ENCODE data around the gene PRSS57. TPM values are rescaled to one million over a fixed set of nuclear protein-coding genes. Genes with fewer than 3 reads are reported as not detected.

The PRSS57 gene
- total and polyA plus RNA-seq, 2 of the 13 experiments (the other 11 are each of a cell fraction or from before 2014, with no cell fraction given): 0.12 TPM; not detected in 1

DNA sequence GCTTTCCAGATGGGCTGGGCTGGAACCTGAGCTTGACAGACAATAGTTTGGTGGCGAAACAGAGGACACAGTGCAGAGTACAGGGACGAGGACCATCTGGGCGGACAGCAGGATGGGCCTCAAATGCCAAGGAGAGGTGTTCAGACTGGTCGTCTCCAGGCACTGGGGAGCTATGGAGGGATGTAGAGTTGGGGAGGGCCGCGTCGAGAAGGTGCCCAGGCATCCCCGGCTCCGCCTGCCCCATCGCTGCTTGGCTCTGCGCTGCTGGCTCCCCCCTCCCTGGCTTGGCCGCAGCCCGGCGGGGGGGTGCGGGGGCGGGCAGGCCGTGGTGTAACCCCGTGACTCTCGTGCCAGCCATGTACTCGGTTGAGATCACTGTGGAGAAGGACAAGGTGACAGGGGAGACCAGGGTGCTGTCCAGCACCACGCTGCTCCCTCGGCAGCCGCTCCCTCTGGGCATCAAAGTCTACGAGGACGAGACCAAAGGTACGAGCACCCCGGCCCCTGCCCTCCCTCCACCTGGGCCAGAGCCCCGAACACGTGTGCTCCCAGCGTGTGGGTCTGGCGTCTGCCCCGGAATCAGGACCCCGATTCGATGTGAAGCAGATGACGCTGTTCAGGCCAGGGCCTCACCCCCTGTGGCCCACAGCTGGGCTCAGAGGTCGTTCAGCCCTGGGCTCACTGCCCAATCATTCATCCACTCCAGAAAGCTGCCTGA, 44.9 kb upstream of the PRSS57 start (continued):
- TF ChIP-seq, protein P1, sequence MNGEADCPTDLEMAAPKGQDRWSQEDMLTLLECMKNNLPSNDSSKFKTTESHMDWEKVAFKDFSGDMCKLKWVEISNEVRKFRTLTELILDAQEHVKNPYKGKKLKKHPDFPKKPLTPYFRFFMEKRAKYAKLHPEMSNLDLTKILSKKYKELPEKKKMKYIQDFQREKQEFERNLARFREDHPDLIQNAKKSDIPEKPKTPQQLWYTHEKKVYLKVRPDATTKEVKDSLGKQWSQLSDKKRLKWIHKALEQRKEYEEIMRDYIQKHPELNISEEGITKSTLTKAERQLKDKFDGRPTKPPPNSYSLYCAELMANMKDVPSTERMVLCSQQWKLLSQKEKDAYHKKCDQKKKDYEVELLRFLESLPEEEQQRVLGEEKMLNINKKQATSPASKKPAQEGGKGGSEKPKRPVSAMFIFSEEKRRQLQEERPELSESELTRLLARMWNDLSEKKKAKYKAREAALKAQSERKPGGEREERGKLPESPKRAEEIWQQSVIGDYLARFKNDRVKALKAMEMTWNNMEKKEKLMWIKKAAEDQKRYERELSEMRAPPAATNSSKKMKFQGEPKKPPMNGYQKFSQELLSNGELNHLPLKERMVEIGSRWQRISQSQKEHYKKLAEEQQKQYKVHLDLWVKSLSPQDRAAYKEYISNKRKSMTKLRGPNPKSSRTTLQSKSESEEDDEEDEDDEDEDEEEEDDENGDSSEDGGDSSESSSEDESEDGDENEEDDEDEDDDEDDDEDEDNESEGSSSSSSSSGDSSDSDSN (CRISPR knock-in tag; IDR thresholded peaks at IDR 0.05): peak; percentile 85
- TF ChIP-seq, protein P2, sequence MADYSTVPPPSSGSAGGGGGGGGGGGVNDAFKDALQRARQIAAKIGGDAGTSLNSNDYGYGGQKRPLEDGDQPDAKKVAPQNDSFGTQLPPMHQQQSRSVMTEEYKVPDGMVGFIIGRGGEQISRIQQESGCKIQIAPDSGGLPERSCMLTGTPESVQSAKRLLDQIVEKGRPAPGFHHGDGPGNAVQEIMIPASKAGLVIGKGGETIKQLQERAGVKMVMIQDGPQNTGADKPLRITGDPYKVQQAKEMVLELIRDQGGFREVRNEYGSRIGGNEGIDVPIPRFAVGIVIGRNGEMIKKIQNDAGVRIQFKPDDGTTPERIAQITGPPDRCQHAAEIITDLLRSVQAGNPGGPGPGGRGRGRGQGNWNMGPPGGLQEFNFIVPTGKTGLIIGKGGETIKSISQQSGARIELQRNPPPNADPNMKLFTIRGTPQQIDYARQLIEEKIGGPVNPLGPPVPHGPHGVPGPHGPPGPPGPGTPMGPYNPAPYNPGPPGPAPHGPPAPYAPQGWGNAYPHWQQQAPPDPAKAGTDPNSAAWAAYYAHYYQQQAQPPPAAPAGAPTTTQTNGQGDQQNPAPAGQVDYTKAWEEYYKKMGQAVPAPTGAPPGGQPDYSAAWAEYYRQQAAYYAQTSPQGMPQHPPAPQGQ (CRISPR knock-in tag; IDR thresholded peaks at IDR 0.05; ENCODE audit: borderline replicate concordance): 0 out of 2 replicates have a peak, but pooled peaks have one; percentile 70
- TF ChIP-seq, protein P3, sequence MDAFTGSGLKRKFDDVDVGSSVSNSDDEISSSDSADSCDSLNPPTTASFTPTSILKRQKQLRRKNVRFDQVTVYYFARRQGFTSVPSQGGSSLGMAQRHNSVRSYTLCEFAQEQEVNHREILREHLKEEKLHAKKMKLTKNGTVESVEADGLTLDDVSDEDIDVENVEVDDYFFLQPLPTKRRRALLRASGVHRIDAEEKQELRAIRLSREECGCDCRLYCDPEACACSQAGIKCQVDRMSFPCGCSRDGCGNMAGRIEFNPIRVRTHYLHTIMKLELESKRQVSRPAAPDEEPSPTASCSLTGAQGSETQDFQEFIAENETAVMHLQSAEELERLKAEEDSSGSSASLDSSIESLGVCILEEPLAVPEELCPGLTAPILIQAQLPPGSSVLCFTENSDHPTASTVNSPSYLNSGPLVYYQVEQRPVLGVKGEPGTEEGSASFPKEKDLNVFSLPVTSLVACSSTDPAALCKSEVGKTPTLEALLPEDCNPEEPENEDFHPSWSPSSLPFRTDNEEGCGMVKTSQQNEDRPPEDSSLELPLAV (CRISPR knock-in tag; conservative IDR thresholded peaks at IDR 0.05; ENCODE audit: low read depth): no peak
- TF ChIP-seq, protein P4, sequence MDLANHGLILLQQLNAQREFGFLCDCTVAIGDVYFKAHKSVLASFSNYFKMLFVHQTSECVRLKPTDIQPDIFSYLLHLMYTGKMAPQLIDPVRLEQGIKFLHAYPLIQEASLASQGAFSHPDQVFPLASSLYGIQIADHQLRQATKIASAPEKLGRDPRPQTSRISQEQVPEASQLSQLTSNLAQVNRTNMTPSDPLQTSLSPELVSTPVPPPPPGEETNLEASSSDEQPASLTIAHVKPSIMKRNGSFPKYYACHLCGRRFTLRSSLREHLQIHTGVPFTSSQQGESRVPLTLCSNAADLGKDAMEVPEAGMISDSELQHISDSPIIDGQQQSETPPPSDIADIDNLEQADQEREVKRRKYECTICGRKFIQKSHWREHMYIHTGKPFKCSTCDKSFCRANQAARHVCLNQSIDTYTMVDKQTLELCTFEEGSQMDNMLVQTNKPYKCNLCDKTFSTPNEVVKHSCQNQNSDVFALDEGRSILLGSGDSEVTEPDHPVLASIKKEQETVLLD (CRISPR knock-in tag; IDR thresholded peaks at IDR 0.05; ENCODE audit: low read depth): no peak
- no peak for TF ChIP-seq SP140L (CRISPR knock-in tag; IDR thresholded peaks at IDR 0.05; ENCODE audit: borderline replicate concordance)
- no peak for TF ChIP-seq SIN3B (IDR thresholded peaks at IDR 0.05; ENCODE audit: low read length)
- TF ChIP-seq, protein P5, sequence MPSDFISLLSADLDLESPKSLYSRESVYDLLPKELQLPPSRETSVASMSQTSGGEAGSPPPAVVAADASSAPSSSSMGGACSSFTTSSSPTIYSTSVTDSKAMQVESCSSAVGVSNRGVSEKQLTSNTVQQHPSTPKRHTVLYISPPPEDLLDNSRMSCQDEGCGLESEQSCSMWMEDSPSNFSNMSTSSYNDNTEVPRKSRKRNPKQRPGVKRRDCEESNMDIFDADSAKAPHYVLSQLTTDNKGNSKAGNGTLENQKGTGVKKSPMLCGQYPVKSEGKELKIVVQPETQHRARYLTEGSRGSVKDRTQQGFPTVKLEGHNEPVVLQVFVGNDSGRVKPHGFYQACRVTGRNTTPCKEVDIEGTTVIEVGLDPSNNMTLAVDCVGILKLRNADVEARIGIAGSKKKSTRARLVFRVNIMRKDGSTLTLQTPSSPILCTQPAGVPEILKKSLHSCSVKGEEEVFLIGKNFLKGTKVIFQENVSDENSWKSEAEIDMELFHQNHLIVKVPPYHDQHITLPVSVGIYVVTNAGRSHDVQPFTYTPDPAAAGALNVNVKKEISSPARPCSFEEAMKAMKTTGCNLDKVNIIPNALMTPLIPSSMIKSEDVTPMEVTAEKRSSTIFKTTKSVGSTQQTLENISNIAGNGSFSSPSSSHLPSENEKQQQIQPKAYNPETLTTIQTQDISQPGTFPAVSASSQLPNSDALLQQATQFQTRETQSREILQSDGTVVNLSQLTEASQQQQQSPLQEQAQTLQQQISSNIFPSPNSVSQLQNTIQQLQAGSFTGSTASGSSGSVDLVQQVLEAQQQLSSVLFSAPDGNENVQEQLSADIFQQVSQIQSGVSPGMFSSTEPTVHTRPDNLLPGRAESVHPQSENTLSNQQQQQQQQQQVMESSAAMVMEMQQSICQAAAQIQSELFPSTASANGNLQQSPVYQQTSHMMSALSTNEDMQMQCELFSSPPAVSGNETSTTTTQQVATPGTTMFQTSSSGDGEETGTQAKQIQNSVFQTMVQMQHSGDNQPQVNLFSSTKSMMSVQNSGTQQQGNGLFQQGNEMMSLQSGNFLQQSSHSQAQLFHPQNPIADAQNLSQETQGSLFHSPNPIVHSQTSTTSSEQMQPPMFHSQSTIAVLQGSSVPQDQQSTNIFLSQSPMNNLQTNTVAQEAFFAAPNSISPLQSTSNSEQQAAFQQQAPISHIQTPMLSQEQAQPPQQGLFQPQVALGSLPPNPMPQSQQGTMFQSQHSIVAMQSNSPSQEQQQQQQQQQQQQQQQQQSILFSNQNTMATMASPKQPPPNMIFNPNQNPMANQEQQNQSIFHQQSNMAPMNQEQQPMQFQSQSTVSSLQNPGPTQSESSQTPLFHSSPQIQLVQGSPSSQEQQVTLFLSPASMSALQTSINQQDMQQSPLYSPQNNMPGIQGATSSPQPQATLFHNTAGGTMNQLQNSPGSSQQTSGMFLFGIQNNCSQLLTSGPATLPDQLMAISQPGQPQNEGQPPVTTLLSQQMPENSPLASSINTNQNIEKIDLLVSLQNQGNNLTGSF (CRISPR knock-in tag; IDR thresholded peaks at IDR 0.05): no peak
- no peak; the same call in 1 of the 2 replicates for TF ChIP-seq ATF1 (CRISPR knock-in tag; IDR thresholded peaks at IDR 0.05)
- TF ChIP-seq FOXA1 (IDR thresholded peaks at IDR 0.05): no peak
- no peak for TF ChIP-seq FOXA1 (CRISPR knock-in tag; IDR thresholded peaks at IDR 0.05)
- TF ChIP-seq, protein P6, sequence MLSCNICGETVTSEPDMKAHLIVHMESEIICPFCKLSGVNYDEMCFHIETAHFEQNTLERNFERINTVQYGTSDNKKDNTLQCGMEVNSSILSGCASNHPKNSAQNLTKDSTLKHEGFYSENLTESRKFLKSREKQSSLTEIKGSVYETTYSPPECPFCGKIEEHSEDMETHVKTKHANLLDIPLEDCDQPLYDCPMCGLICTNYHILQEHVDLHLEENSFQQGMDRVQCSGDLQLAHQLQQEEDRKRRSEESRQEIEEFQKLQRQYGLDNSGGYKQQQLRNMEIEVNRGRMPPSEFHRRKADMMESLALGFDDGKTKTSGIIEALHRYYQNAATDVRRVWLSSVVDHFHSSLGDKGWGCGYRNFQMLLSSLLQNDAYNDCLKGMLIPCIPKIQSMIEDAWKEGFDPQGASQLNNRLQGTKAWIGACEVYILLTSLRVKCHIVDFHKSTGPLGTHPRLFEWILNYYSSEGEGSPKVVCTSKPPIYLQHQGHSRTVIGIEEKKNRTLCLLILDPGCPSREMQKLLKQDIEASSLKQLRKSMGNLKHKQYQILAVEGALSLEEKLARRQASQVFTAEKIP (CRISPR knock-in tag; IDR thresholded peaks at IDR 0.05; ENCODE audit: borderline replicate concordance): no peak
- TF ChIP-seq RBM39 (IDR thresholded peaks at IDR 0.05; ENCODE audit: low read depth, low read length, poor library complexity, severe bottlenecking): peak; percentile 78
- TF ChIP-seq KLF9 (CRISPR knock-in tag; IDR thresholded peaks at IDR 0.05; ENCODE audit: low read depth): no peak

Measured in HepG2 (cell line).